Astrocyte of the cerebellum (primary cell): ENCODE results near the gene PSMD10.

ENCODE experiments used
- DNase-seq: peaks from one replicate; pipeline ENCODE4 v3.0.0-alpha.2; 2011; ENCODE audit warnings: low read depth
- H3K4me3 ChIP-seq: 2 replicates; pipeline ENCODE4 v1.5.1; 2011; ENCODE audit warnings: mild to moderate bottlenecking, low read depth, low read length, moderate library complexity
- in situ Hi-C: cut with HindIII; loops from 2 replicates; pipeline ENCODE4 v1.10.0; 2017; ENCODE audit warnings: low sequenced_read_pairs
- TF ChIP-seq, protein P1 (sequence below): IDR thresholded peaks from 2 replicates; pipeline ENCODE4 v1.5.1; 2012; ENCODE audit warnings: low read length, low read depth, moderate library complexity, mild to moderate bottlenecking; ENCODE audit errors: missing control alignments

The PSMD10 gene

DNA sequence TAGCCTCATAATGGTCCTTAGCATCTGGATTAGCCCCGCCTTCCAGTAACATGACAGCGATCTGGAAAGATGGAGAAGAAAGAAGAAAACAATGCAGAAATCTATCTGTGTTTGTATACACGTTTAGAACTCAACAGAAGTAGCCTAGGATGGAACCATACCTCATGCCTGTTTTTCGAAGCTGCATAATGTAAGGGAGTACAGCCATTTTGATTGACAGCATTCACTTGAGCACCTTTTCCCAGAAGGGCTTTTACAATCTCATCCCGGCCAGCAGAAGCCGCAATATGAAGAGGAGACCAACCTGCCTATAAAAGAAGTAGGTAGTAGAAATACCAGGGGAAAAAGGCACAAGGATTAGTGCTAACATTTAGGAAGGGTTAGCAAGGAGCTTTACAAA is 3.5 kb downstream of the PSMD10 start:
- DNase-seq, result no peak
- no peak overlapping the region for H3K4me3 ChIP-seq
- TF ChIP-seq, protein P1, sequence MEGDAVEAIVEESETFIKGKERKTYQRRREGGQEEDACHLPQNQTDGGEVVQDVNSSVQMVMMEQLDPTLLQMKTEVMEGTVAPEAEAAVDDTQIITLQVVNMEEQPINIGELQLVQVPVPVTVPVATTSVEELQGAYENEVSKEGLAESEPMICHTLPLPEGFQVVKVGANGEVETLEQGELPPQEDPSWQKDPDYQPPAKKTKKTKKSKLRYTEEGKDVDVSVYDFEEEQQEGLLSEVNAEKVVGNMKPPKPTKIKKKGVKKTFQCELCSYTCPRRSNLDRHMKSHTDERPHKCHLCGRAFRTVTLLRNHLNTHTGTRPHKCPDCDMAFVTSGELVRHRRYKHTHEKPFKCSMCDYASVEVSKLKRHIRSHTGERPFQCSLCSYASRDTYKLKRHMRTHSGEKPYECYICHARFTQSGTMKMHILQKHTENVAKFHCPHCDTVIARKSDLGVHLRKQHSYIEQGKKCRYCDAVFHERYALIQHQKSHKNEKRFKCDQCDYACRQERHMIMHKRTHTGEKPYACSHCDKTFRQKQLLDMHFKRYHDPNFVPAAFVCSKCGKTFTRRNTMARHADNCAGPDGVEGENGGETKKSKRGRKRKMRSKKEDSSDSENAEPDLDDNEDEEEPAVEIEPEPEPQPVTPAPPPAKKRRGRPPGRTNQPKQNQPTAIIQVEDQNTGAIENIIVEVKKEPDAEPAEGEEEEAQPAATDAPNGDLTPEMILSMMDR, result no peak
- in situ Hi-C loops, result no loop called here

DNA sequence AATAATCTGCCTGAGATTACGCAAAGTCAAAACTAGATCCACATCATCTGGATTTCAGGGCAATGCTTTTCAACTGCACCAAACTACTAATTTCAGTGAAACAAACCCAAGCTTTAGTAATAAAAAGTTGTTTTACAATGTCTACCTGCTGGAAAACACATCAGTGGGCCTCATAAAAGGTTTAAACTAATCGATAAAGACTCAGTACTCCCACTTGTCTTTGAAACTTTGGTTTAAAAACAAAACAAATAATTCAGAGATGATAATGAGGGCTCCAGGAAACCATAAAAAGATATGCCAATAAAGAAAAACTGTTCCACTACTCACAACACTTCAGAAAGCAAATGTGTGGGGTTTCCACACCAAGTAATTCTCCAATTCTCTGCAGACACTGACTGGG is 10.2 kb downstream of the PSMD10 start:
- TF ChIP-seq, protein P1, result no peak
- H3K4me3 ChIP-seq, result no peak overlapping the region
- no peak for DNase-seq
- in situ Hi-C loops, result no loop called here

DNA sequence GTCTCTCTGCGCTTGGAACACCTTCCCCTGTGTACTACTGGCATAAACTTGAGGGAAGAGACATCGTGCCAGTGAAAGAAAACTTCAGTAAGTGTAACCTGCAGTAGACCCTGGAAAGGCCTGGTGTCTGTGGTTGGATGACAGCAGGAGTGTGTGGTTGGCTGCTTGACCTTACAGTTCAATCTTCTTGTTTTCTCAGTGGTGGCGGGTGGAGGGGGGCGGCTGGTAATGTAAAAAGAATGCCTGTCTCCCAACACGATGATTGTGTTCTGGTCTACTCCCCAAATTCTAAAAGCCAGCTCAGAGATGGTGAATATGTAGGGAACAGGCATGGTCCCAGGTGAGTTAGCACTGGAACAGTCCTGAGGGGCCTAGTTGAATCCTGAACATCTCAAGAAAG is 18.6 kb downstream of the PSMD10 start:
- DNase-seq, result peak; percentile 66
- TF ChIP-seq, protein P1, result no peak
- no peak overlapping the region for H3K4me3 ChIP-seq
- in situ Hi-C loops, result no loop called here

DNA sequence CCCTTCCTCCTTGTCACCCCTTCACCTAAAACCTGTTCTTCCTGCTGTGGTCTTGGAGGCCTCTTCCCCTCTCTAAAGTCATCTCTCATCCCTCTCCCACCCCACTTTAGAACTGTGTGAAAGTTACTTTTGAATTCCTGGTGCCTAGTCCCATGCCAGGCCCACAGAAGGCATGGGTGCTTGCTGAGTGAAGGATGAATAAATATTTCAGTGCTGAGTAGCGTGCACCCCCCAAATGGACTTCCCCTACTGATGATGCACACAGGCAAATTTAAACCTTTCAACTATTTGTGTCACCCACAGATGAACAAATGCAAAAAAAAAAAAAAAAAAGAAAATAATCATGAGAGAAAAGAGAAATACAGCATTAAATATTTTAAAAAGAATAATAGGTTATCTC is 19.8 kb downstream of the PSMD10 start:
- in situ Hi-C loops, result no loop called here
- no peak for DNase-seq
- TF ChIP-seq, protein P1, result no peak
- no peak overlapping the region for H3K4me3 ChIP-seq

DNA sequence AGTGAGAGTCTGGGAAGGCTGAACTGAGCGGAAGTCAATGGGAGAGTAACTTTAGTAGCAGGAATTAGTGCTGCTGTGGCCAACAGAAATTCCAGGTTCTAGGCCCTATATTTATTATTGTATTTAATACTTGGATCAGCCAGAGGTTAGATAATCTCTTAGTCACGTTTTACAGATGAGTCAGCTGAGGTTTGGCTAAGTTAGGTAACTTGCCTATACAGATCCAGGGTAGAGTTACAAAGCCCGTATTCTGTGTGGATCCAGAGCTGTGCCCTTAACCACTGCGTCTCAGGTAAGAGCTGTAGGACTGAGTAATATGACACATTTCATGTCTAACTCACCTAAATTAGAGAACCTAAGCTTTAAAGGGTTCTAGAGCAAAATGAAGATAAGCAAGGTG is 20.5 kb downstream of the PSMD10 start:
- TF ChIP-seq, protein P1, result no peak
- in situ Hi-C loops, result no loop called here
- peak; percentile 23 for DNase-seq
- H3K4me3 ChIP-seq, result no peak overlapping the region

DNA sequence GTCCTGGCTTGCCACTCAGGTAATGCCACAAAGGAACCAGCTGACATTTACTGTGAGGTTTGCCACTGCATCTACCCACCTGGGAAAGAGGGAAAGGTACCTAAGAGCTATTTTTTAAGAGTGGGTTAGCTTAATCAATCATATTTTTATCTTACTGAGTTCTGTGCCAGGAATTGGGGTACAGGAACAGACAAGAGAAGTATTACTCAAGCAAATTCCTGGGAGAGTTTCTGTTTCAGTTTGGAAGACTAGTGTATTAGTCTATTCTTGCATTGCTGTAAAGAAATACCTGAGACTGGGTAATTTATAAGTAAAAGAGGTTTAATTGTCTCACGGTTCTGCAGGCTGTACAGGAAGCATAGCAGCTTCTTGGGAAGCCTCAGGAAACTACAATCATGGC is 23.2 kb downstream of the PSMD10 start:
- in situ Hi-C loops, result no loop called here
- H3K4me3 ChIP-seq, result no peak overlapping the region
- TF ChIP-seq, protein P1, result no peak
- no peak for DNase-seq

DNA sequence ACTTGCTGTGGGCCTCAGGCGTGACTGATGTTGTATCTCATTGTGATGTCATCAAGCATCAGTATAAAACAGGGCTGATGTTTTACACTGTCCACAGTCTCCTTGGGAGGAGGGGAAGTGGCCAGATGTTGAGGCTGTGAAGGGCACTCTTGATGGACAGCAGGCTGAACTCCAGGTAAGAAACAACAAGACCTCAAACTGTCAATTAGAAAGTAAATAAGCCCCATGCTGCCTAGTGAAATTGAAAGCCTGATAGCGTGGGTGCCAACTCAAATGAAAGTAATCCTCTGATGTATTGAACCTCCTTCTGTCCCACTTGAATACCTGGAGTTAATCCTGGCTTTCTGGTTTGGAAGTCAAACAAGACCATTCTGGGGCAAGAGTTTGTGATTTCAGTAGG is 26.7 kb downstream of the PSMD10 start:
- DNase-seq, result no peak
- in situ Hi-C loops, result no loop called here
- TF ChIP-seq, protein P1, result no peak
- no peak overlapping the region for H3K4me3 ChIP-seq
